ENCODE data around the gene CYP11A1. TPM values are rescaled to one million over a fixed set of nuclear protein-coding genes. Genes with fewer than 3 reads are reported as not detected.

Gene CYP11A1
- total RNA-seq, 1 donor from 2014 or later: 0.80 TPM

GRCh38 chr15:74413350-74414080, 46.1 kb upstream of the CYP11A1 start:
- H3K27ac Mint-ChIP-seq: no peak overlapping the region
- peaks cover 9% of the 10 kb centered on the region for H3K36me3 Mint-ChIP-seq

GRCh38 chr15:74412159-74412558, 44.7 kb upstream of the CYP11A1 start:
- Mint-ChIP-seq H3K4me3 (no peak overlapping the region), H3K27me3 (peaks cover 4% of the 10 kb centered on the region), H3K27ac (no peak overlapping the region), H3K4me1 (ENCODE audit: unreplicated experiment) (peaks cover 14% of the 10 kb centered on the region), H3K9me3 (no peaks in the 10 kb centered on the region), H3K36me3 (peaks cover 9% of the 10 kb centered on the region)
- DNase-seq (ENCODE audit: extremely low spot score, unreplicated experiment): no peak
- TF ChIP-seq CTCF (conservative IDR thresholded peaks at IDR 0.05): no peak

More at GRCh38 chr15:74413350-74414080, 46.1 kb upstream of the CYP11A1 start:
- Mint-ChIP-seq H3K4me3 (no peak overlapping the region), H3K9me3 (no peaks in the 10 kb centered on the region), H3K27me3 (peaks cover 2% of the 10 kb centered on the region), H3K4me1 (ENCODE audit: unreplicated experiment) (peaks cover 12% of the 10 kb centered on the region)
- DNase-seq (ENCODE audit: extremely low spot score, unreplicated experiment): no peak
- no peak for TF ChIP-seq CTCF (conservative IDR thresholded peaks at IDR 0.05)

GRCh38 chr15:74411686-74412085, 44.2 kb upstream of the CYP11A1 start:
- no peak for DNase-seq (ENCODE audit: extremely low spot score, unreplicated experiment)
- TF ChIP-seq CTCF (conservative IDR thresholded peaks at IDR 0.05): no peak
- peaks cover 9% of the 10 kb centered on the region for H3K36me3 Mint-ChIP-seq
- peaks cover 6% of the 10 kb centered on the region for H3K27me3 Mint-ChIP-seq
- peaks cover 19% of the 10 kb centered on the region for H3K4me1 Mint-ChIP-seq (ENCODE audit: unreplicated experiment)
- H3K4me3 Mint-ChIP-seq: no peak overlapping the region
- no peak overlapping the region for H3K27ac Mint-ChIP-seq
- no peaks in the 10 kb centered on the region for H3K9me3 Mint-ChIP-seq

- H3K4me1 Mint-ChIP-seq (ENCODE audit: unreplicated experiment): peaks cover 18% of the 10 kb centered on the region
- no peak overlapping the region for H3K27ac Mint-ChIP-seq
- peaks cover 5% of the 10 kb centered on the region for H3K36me3 Mint-ChIP-seq
- no peak overlapping the region for H3K4me3 Mint-ChIP-seq
- no peaks in the 10 kb centered on the region for H3K9me3 Mint-ChIP-seq
- H3K27me3 Mint-ChIP-seq: peaks cover 6% of the 10 kb centered on the region
- TF ChIP-seq CTCF (conservative IDR thresholded peaks at IDR 0.05): no peak
- DNase-seq (ENCODE audit: extremely low spot score, unreplicated experiment): no peak
These were observed 43.1 kb upstream of the CYP11A1 start for GRCh38 chr15:74410502-74410901.

- H3K27me3 Mint-ChIP-seq: peaks cover 6% of the 10 kb centered on the region
- H3K9me3 Mint-ChIP-seq: no peaks in the 10 kb centered on the region
- TF ChIP-seq CTCF (conservative IDR thresholded peaks at IDR 0.05): no peak
- H3K36me3 Mint-ChIP-seq: peaks cover 2% of the 10 kb centered on the region
- H3K4me3 Mint-ChIP-seq: no peak overlapping the region
- no peak overlapping the region for H3K27ac Mint-ChIP-seq
- peaks cover 18% of the 10 kb centered on the region for H3K4me1 Mint-ChIP-seq (ENCODE audit: unreplicated experiment)
- DNase-seq (ENCODE audit: extremely low spot score, unreplicated experiment): no peak
These were observed 41.8 kb upstream of the CYP11A1 start for GRCh38 chr15:74409225-74409624.
